HepG2 (cell line): ENCODE measurements around the gene TNFSF9. TPM values are rescaled to one million over a fixed set of nuclear protein-coding genes. Genes with fewer than 3 reads are reported as not detected.
A peak's percentile ranks its signal among the peaks of the same experiment; 100 is the strongest.

ENCODE experiments used
- FOXO1 ChIP-seq: sonication (generic); formaldehyde crosslinking; IDR thresholded peaks from 2 replicates; pipeline ENCODE4 v1.4.0; 2020; ENCODE audit warnings: missing genetic modification reagents
- HNF1A ChIP-seq, 2 experiments: sonication (generic) in 1 of 2; formaldehyde crosslinking in 1 of 2; IDR thresholded peaks; 2 replicates each; pipeline versions ENCODE4 v1.4.0 to v1.6.1; 2016 to 2020; ENCODE audit warnings: borderline replicate concordance in 1 of 2, low read depth in 1 of 2, mild to moderate bottlenecking in 1 of 2, missing genetic modification reagents in 1 of 2
- MED1 ChIP-seq: sonication (generic); formaldehyde crosslinking; IDR thresholded peaks from 2 replicates; pipeline ENCODE4 v1.4.0; 2020; ENCODE audit warnings: missing genetic modification reagents
- RXRA ChIP-seq: sonication (generic); formaldehyde crosslinking; IDR thresholded peaks from 2 replicates; pipeline ENCODE4 v1.5.1; 2020; ENCODE audit warnings: missing genetic modification reagents
- SMC3 ChIP-seq: IDR thresholded peaks from 2 replicates; pipeline ENCODE4 v1.6.1; 2011; ENCODE audit warnings: low read length, improper control_type of control experiment
- TBX2 ChIP-seq: sonication (generic); formaldehyde crosslinking; IDR thresholded peaks from 2 replicates; pipeline ENCODE4 v1.5.0; 2020; ENCODE audit warnings: missing genetic modification reagents, mild to moderate bottlenecking, borderline replicate concordance
- TIGD3 ChIP-seq: sonication (generic); formaldehyde crosslinking; IDR thresholded peaks from 2 replicates; pipeline ENCODE4 v1.5.1; 2020; ENCODE audit warnings: mild to moderate bottlenecking, missing genetic modification reagents, borderline replicate concordance
- TSC22D2 ChIP-seq: sonication (generic); formaldehyde crosslinking; IDR thresholded peaks from 2 replicates; pipeline ENCODE4 v1.5.1; 2020; ENCODE audit warnings: missing genetic modification reagents, mild to moderate bottlenecking, borderline replicate concordance
- ZFP36L1 ChIP-seq: sonication (generic); formaldehyde crosslinking; IDR thresholded peaks from 2 replicates; pipeline ENCODE4 v1.8.0; 2022; ENCODE audit warnings: mild to moderate bottlenecking, missing genetic modification reagents, moderate library complexity
- ZGPAT ChIP-seq: IDR thresholded peaks from 2 replicates; pipeline ENCODE4 v1.6.1; 2016; ENCODE audit warnings: mild to moderate bottlenecking
- ZNF672 ChIP-seq: sonication (generic); formaldehyde crosslinking; IDR thresholded peaks from 2 replicates; pipeline ENCODE4 v1.8.1; 2022; ENCODE audit warnings: missing genetic modification reagents
- polyA plus RNA-seq, 8 experiments: library from polyadenylated mRNA; depleted of rRNA in 3 of 8; stranded (reverse) in 7 of 8; unstranded in 1 of 8; fragments of >200 nt; fragmentation: Illumina TruSeq in 4 of 8; extraction: Trizol in 4 of 8; gene quantifications; 2 replicates each; pipeline versions ENCODE4 v1.2.1 to v1.2.3, GENCODE V29; 2011 to 2016; ENCODE audit warnings: low read depth in 4 of 8, missing spikeins in 1 of 8, mixed read lengths in 1 of 8; ENCODE audit not compliant: insufficient read depth in 1 of 8
- total RNA-seq, 5 experiments: library from RNA; depleted of rRNA; stranded (reverse); fragments of >200 nt; fragmentation: Illumina TruSeq; extraction: Trizol; gene quantifications; 2 replicates each; pipeline ENCODE4 v1.2.3, GENCODE V29; 2016; ENCODE audit warnings: low read depth in 1 of 5

Gene TNFSF9
- total and polyA plus RNA-seq, 2 of the 13 experiments (the other 11 are each of a cell fraction or from before 2014, with no cell fraction given), result 1.0 to 1.8 TPM

- 0 out of 2 replicates have a peak, but pooled peaks have one; percentile 50 for TF ChIP-seq RXRA (CRISPR knock-in tag)
- TF ChIP-seq ZGPAT (CRISPR knock-in tag), result peak; percentile 45; the same call in 1 of the 2 replicates
- 0 out of 2 replicates have a peak, but pooled peaks have one; percentile 55 for TF ChIP-seq TIGD3 (CRISPR knock-in tag)
- TF ChIP-seq HNF1A (IDR thresholded peaks at IDR 0.05; ENCODE audit: low read depth), result no peak
- TF ChIP-seq HNF1A (CRISPR knock-in tag; IDR thresholded peaks at IDR 0.05; ENCODE audit: borderline replicate concordance), result no peak
- TF ChIP-seq ZFP36L1 (CRISPR knock-in tag), result no peak
- TF ChIP-seq SMC3, result peak; percentile 55; the same call in 1 of the 2 replicates
- TF ChIP-seq FOXO1 (CRISPR knock-in tag), result no peak
- no peak for TF ChIP-seq ZNF672 (CRISPR knock-in tag)
- TF ChIP-seq TBX2, result peak; percentile 39; the same call in 1 of the 2 replicates
- peak; percentile 75; the same call in 1 of the 2 replicates for TF ChIP-seq TSC22D2 (CRISPR knock-in tag)
- no peak; the same call in 1 of the 2 replicates for TF ChIP-seq MED1 (CRISPR knock-in tag)
- TF ChIP-seq, all 625 proteins: peak for 119
These were observed 14.1 kb upstream of the TNFSF9 start (continued) for GRCh38 chr19:6516659-6517291.
